Measurements from ENCODE around the gene KCNC3. TPM values are rescaled to one million over a fixed set of nuclear protein-coding genes. Genes with fewer than 3 reads are reported as not detected.

The KCNC3 gene
- total and polyA plus RNA-seq, 2 of the 4 experiments (the other 2 are of a cell fraction): 0.07 TPM; not detected in 1

DNA sequence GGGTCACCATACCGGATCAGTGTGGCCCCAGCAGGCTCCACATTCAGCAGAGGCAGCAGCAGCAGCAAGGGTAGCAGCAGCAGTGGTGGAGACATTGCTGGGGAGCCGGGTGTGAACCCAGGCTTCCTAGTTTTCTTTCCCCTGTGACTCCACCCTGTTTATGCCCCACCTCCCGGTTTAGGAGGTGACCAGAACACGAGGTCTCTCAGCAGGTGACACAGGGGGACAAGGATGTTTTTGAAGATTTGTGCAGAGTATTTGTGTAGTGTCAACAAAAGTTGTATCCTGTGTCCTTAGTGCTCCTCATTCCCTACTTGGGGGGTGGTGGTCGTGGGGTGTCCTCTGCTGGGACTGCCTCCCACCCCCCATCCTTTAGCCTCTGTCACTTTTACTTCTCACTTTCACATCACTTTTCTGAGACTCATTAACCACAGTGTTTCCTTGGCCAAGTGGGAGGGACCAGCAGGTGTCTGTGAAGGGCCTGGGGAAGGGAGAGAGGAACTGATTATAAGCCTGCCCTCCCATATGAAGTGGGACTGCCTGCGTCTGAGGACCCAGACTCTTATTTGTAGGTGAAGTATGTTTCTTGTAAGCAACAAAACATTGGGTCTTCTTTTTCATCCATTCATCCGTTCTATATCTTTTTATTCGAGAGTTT, 15.6 kb upstream of the KCNC3 start:
- ChIA-PET POLR2A (ENCODE audit: unreplicated experiment) (no interaction called here), CTCF (no interaction called here)
- in situ Hi-C loops (cut with MboI; ENCODE audit: low sequenced_read_pairs) (no loop called here), dilution Hi-C loops (cut with HindIII; ENCODE audit: low sequenced_read_pairs, unreplicated experiment) (no loop called here), intact Hi-C loops (cut with micrococcal nuclease) (no loop called here)
- Histone ChIP-seq H2BK15ac (ENCODE audit: low read depth, low read length) (no peak overlapping the region), H4K8ac (ENCODE audit: low read depth in 2 of 2, low read length in 2 of 2) (no peak overlapping the region), H3K9me3 (ENCODE audit: control insufficient read depth, insufficient read depth, low read length) (peaks cover 9% of the 10 kb centered on the region), H3K4me2 (ENCODE audit: low read depth, low read length) (no peak overlapping the region), H3K27me3 (ENCODE audit: control insufficient read depth, insufficient read depth, low read length) (no peaks in the 10 kb centered on the region; the same call in 1 of the 2 replicates), H4K5ac (ENCODE audit: low read depth, low read length) (no peak overlapping the region), H2BK120ac (ENCODE audit: low read depth, low read length) (no peak overlapping the region), H3K23ac (ENCODE audit: low read depth, low read length) (no peak overlapping the region), H3K9me1 (ENCODE audit: insufficient read depth, low read length) (no peaks in the 10 kb centered on the region), H3K79me1 (ENCODE audit: low read depth in 1 of 2, low read length in 2 of 2) (no peaks in the 10 kb centered on the region), H3K36me3 (ENCODE audit: control insufficient read depth, insufficient read depth, low read length) (no peaks in the 10 kb centered on the region), H3K4ac (ENCODE audit: low read depth, low read length) (no peak overlapping the region), H3K9ac (ENCODE audit: low read depth, low read length) (no peak overlapping the region), H2AK9ac (replicated peaks; ENCODE audit: low read depth, low read length, poor library complexity) (no peak overlapping the region), H2AK5ac (ENCODE audit: low read depth, low read length) (no peak overlapping the region), H2AFZ (replicated peaks; ENCODE audit: low read length, poor library complexity) (no peak overlapping the region), H3K4me1 (ENCODE audit: control insufficient read depth, insufficient read depth, low read length) (no peaks in the 10 kb centered on the region), H3K18ac (ENCODE audit: low read depth, low read length) (no peak overlapping the region), H3K56ac (ENCODE audit: extremely low read depth, insufficient read depth, low read length) (no peak overlapping the region), H4K91ac (ENCODE audit: insufficient read depth, low read depth, low read length) (no peak overlapping the region), H2BK20ac (ENCODE audit: low read depth, low read length) (no peak overlapping the region), H2BK5ac (ENCODE audit: low read depth, low read length, poor library complexity, severe bottlenecking) (no peak overlapping the region), H3K14ac (replicated peaks; ENCODE audit: low read depth, low read length) (no peak overlapping the region), H3K27ac (ENCODE audit: insufficient read depth, low read length) (no peak overlapping the region), H4K20me1 (ENCODE audit: insufficient read depth, low read length) (no peaks in the 10 kb centered on the region), H3K4me3 (ENCODE audit: insufficient read depth, low read depth, low read length) (no peak overlapping the region)
- ATAC-seq (ENCODE audit: low read depth): no peak
- no TSS peak for BruUV-seq (replicated peaks)
- 80% methylated on average over 1 of the region's 8 CpGs; no CpG with 5 or more reads in 1 of the 2 experiments for WGBS, 2 experiments (ENCODE audit: extremely low coverage in 2 of 2, insufficient read length in 1 of 2)
- TF ChIP-seq CEBPB (IDR thresholded peaks at IDR 0.05; ENCODE audit: low read depth, low read length): no peak
- no peak for TF ChIP-seq RCOR1 (IDR thresholded peaks at IDR 0.05; ENCODE audit: insufficient replicate concordance, low read length)
- TF ChIP-seq, protein P1, sequence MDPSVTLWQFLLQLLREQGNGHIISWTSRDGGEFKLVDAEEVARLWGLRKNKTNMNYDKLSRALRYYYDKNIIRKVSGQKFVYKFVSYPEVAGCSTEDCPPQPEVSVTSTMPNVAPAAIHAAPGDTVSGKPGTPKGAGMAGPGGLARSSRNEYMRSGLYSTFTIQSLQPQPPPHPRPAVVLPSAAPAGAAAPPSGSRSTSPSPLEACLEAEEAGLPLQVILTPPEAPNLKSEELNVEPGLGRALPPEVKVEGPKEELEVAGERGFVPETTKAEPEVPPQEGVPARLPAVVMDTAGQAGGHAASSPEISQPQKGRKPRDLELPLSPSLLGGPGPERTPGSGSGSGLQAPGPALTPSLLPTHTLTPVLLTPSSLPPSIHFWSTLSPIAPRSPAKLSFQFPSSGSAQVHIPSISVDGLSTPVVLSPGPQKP (IDR thresholded peaks at IDR 0.05; ENCODE audit: borderline replicate concordance, low read depth, low read length): no peak
- DNase-seq: no peak

Measured in IMR-90 (cell line).